OCI-LY7 (cell line): ENCODE measurements around the gene TNFSF4.

ENCODE experiments used
- EZH2phosphoT487 ChIP-seq: fragments of 200-600 bp; sonication (generic); IDR thresholded peaks from 2 replicates; pipeline ENCODE4 v1.6.1; 2018; ENCODE audit warnings: low read depth, borderline replicate concordance, mild to moderate bottlenecking, mixed run types, antibody characterized with exemption, low read length, moderate library complexity, mixed read lengths
- TF ChIP-seq, protein P1 (sequence below): fragments of 200-600 bp; sonication (generic); conservative IDR thresholded peaks from 2 replicates; pipeline ENCODE4 v1.5.1; 2014; ENCODE audit warnings: mild to moderate bottlenecking, antibody characterized with exemption, low read length, moderate library complexity, mixed read lengths

DNA sequence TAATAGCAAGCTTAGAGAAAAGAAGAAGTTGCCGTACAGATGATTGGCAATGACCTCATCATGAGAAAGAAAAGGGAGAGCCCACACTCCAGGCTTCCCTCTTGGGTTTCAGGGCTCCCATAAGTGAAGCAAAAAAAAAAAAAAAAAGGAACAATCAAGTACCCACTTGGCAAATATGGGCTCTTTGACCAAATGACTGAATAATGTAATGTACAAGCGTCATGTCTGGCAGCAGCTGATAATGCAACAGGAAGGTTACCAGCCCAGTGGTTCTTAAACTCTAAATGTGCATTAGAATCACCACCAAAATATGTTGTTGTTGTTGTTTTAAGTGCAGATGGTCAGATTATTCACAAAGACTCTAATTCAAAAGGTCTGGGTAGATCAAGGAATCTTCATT is 13.5 kb downstream of the TNFSF4 start:
- TF ChIP-seq, protein P1, sequence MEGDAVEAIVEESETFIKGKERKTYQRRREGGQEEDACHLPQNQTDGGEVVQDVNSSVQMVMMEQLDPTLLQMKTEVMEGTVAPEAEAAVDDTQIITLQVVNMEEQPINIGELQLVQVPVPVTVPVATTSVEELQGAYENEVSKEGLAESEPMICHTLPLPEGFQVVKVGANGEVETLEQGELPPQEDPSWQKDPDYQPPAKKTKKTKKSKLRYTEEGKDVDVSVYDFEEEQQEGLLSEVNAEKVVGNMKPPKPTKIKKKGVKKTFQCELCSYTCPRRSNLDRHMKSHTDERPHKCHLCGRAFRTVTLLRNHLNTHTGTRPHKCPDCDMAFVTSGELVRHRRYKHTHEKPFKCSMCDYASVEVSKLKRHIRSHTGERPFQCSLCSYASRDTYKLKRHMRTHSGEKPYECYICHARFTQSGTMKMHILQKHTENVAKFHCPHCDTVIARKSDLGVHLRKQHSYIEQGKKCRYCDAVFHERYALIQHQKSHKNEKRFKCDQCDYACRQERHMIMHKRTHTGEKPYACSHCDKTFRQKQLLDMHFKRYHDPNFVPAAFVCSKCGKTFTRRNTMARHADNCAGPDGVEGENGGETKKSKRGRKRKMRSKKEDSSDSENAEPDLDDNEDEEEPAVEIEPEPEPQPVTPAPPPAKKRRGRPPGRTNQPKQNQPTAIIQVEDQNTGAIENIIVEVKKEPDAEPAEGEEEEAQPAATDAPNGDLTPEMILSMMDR, result no peak
- no peak for TF ChIP-seq EZH2phosphoT487
